ENCODE results near the gene PTPRN2.

GRCh38 chr7:158355456-158356065 is 232.1 kb downstream of the PTPRN2 start:
- TF ChIP-seq, protein P1, sequence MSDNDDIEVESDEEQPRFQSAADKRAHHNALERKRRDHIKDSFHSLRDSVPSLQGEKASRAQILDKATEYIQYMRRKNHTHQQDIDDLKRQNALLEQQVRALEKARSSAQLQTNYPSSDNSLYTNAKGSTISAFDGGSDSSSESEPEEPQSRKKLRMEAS (IDR thresholded peaks at IDR 0.05): no peak
- TF ChIP-seq CTCF (IDR thresholded peaks at IDR 0.05 in 2 of 3, conservative IDR thresholded peaks at IDR 0.05 in 1 of 3; ENCODE audit: borderline replicate concordance in 1 of 3, insufficient read depth in 1 of 3, low read depth in 2 of 3, low read length in 2 of 3) (peak; percentile 30 to 64 (median 37); a peak in 4 of 6 replicates), POLR2A (IDR thresholded peaks at IDR 0.05; ENCODE audit: borderline replicate concordance, extremely low read depth, insufficient read depth, insufficient read length) (no peak), SRF (IDR thresholded peaks at IDR 0.05; ENCODE audit: low read depth) (no peak), SIN3A (IDR thresholded peaks at IDR 0.05; ENCODE audit: low read depth) (no peak)
